ENCODE data around the gene ENDOU.
"Not testable (repeated sequence)": the region's sequence is repeated elsewhere in the genome, so short reads cannot be mapped to it uniquely, and the experiment has no call there.

The ENDOU gene

DNA sequence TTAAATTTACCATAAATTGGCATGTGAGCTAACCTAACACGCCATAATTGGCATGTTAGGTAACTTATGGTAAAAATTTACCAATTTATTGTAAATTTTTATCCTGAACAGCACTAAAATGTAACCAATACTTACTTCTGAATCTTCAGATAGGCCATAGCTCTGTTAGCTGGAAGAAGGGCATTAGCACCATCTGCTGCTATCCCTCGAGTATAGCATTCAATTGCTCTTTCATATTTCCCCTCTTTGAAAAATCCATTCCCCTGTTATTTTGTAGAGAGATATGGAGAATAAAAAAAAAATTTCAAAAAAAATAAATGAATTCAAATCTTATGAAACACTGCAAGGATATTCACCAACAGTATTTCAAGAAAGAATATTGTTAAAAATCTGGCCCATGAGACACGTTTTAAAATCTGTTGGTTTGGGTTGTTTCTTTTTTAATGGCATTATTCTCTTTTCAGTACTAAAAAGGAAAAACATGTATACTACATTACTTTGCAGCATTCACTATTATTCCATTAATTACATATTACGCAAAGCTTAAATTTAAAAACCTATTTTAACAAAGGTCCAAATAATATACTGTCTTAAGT lies 38.5 kb downstream of the ENDOU start:
- no peak for DNase-seq (ENCODE audit: low read depth)

DNA sequence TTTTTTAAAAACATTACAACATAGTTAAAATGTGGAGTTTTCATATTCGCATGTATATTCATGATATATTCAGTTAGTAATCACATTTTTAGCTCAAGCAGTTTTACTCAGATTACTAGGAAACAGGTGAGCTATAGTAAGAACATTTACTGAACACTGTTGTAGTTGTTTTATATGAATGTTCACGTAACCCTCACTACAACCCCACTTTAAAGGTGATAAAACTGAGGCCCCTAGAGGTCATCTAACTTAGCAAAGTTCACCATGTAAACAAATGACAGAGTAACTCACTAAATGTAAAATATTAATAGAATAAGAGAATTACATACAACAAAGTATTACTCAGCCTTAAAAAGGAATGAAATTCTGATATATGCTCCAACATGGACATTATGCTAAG lies 45.5 kb downstream of the ENDOU start:
- no peak for DNase-seq (ENCODE audit: low read depth)

GRCh38 chr12:47672068-47672467 lies 53.2 kb downstream of the ENDOU start:
- no peak for DNase-seq (ENCODE audit: low read depth)

GRCh38 chr12:47667935-47668334 lies 57.4 kb downstream of the ENDOU start:
- DNase-seq (ENCODE audit: low read depth): not testable (repeated sequence)

All from activated T-helper 1 cell treated with Interleukin-2 at 50 U/mL for 16 hours (primary cell).